NOMO-1 treated with dmso at 0.1 percent for 144 hours (cell line): ENCODE measurements around the gene ZBED2.
"Not testable (repeated sequence)": the region's sequence is repeated elsewhere in the genome, so short reads cannot be mapped to it uniquely, and the experiment has no call there.

Experiments
- DNase-seq: peaks from one replicate; lab custom pipeline; 2025; ENCODE audit not compliant: unreplicated experiment; lab: John Stamatoyannopoulos, UW

The ZBED2 gene, protein sequence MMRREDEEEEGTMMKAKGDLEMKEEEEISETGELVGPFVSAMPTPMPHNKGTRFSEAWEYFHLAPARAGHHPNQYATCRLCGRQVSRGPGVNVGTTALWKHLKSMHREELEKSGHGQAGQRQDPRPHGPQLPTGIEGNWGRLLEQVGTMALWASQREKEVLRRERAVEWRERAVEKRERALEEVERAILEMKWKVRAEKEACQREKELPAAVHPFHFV

DNA sequence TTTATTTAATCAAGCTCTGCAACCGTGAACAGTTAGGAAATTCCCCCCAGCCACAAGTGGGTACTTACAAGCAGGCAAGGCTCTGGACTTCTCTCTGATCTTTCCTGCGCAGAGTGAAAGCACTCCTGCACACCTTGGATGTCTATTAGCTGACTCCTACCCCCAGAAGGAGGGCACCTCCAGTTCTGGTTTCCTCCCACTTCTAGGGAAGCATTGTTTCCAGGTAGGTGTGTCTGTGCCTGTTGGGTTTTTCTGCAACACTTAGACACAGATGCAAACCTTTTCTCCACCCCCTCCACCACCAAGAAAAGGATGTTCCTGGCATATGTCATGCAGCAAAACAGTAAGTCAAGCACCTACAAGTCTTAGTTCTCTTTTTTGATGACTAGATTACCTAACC, at the start of gene ZBED2:
Gene ZBED2 (minus strand): TSS at position 115 of the 400 bp plus-strand sequence. CDS start 1,145 bp downstream, outside the sequence.
- DNase-seq, result no peak

DNA sequence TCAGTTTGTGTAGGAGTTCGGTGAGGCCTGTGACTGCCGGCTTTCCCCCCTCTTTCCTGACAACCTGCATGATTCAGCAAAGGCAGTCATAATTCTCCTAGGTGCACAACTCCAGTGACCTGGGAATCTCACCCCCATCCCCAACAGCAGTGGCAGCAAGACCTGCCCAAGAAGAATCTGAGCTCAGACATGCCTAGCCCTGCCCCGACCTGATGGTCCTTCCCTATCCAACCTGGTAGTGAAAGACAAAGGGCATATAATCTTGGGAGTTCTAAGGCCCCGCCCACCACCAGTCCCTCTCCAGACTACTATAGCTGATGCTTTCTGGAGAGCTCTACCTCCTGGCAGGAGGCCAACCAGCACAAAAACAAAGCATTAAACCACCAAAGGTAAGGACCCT, 44.2 kb upstream of the ZBED2 start:
- DNase-seq, result no peak

DNA sequence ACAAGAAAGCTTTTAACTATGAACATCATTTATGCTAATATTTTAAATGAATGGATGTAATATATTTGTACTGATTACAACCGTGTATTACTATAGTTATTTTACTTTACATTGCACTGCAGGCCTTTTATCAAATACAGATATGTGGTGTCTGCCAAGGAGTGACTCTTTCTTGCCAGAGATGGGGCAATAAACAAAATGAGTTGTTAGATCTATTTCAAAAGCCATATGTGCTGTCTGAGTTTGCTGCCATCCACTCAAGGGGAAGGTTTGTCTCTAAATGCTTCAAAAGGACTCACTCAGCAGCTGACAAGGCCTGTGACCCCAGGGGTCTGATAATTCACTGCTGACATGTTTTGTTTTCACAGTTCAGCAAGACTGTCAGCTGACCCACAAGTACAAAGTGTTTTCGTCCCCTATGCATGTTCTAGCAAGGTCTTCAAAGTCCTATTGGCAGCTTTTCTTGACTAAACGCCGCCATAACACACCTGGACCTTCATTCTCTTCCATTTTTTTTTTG, 41.3 kb upstream of the ZBED2 start:
- no peak for DNase-seq

DNA sequence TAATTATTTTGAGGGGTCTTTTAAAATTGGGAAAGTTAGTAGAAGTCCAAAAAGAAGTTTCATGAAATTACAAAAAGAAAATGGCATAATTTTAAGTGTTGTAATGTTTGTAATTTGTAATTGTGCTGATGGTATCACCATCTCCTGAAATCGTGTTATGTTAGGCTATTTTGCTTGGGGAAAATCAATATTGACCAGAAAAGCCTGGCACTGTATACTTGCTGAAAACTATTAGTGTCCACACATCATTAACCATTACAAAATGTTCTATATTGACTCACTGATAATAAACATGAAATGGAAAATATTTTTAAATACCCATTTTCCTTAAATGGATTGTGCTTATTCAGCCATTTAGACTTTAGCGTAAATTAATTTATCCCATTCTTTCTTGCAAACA, 40.3 kb upstream of the ZBED2 start:
- DNase-seq, result no peak

DNA sequence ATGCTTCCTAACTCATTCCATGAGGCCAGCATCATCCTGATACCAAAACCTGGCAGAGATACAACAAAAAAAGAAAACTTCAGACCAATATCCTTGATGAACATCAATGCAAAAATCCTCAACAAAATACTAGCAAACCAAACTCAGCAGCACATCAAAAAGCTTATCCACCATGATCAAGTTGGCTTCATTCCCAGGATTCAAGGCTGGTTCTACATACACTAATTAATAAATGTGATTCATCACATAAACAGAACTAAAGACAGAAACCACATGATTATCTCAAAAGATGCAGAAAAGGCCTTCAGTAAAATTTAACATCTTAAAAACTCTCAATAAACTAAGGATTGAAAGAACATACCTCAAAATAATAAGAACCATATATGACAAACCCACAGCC, 35.5 kb upstream of the ZBED2 start:
- DNase-seq, result not testable (repeated sequence)

DNA sequence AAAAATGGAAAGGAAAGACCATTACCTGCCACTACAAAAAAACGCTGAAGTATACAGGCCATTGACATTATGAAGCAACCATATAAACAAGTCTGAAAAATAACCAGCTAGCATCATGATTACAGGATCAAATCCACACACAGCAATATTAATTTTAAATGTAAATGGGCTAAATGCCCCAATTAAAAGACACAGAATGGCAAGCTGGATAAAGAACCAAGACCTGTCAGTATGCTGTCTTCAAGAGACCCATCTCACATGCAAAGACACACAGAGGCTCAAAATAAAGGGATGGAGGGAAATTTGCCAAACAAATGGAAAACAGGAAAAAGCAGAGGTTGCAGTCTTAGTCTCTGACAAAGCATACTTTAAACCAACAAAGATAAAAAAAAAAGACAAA, 33.9 kb upstream of the ZBED2 start:
- DNase-seq, result not testable (repeated sequence)

DNA sequence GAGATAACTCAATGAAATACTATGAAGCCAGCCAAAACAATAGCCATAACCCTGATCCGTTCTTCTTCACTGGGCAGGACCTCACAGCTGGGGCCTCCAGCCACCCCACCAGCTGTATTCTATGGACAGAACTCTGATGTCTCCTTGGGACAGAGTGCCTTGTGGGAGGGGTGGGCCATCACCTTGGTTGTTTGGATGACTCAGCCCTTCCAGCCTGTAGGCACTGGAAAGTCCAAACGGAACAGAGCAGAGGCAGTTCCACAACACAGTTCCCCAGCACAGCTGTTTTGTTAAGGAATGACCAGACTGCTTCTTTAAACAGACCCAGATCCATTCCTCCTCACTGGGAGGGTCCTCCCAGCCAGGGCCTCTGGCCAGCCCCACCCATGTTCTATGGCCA, 31.9 kb upstream of the ZBED2 start:
- DNase-seq, result no peak

DNA sequence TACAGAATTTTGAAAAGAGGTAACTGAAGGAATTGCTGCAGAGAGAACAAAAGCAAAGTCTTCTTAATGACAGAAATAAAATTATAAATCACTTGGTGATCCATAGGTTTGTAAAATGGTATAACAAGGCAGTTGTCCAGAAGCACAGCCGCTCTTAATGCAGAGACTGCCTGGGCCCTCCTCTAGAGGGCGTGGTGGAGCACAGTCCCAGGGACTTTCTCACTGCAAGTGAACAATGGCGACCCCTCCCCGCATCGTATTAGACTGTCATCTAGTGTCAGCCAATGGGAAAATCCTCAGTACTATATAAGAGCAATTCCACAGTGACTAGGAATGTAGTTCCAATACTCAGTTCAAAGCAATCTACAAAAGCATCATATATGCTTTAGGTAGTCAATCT, 26.4 kb upstream of the ZBED2 start:
- no peak for DNase-seq

DNA sequence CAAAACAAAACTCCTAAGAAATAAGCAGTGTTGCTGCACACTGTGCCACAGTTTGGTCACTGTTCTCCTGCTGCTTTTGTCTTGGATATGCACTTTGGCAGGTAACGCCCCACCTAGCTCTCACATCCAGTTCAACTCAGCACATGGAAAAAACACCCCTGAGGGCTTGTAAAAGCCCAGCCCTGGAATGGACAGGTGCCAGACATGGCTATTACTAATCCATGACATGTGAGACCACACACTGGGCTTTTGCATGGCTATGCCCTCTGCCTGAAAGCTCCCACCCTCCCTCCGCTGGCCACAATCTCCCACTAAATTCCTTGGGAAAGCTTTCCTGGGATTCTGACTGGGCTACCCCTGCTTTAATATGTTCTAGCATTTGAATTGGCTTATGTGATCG, 24.7 kb upstream of the ZBED2 start:
- no peak for DNase-seq

DNA sequence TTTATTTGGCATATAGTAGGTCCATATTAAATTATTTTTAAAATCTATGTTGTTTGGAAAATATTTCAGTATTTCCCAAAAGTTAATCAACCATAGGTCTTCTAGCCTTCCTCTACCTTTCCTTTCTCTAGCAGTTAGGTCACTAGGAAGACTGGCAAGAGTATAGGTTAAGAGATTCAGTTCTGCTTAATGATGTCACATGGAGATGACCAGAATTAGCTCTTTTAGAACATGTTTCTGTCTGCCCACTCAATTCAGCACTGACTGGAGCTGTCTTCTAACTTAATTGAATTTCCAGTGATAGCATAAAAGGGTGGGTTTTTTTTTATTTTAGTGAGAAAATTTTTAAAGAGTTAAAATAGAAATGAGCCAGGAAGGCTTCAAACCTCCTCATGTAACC, 23.8 kb upstream of the ZBED2 start:
- DNase-seq, result no peak

DNA sequence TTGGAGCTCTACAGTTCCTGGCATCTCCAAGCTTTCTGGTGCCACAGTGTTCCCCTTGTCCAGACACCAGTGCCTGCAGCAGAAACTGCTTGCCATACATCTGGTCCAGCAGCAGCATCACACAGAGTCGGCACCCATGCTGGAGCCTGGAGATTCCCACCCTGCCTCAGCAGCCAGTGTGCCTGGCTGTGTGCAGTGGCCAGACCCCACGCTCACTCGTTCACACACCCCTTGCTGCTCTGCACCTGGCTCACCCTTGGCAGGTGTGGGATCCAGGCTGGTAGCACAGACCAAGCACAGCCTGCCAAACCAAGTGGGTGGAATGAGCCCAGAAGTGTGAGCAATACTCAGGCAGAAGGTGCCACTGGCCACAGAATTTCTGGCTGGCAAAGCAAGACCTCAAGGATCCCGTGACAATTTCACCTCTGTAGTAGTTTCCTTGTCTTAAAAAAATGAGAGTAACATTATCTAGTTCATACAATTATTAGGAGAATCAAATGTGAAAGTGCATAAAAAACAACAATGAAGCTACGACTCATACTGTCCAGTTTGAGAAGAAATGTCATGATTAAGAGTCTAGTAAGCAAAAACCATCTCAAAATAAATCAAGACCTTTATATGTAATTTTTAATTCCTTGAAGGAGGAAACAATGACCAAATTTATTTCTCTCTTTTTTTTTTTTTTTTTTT, 22.9 kb upstream of the ZBED2 start:
- DNase-seq, result no peak

DNA sequence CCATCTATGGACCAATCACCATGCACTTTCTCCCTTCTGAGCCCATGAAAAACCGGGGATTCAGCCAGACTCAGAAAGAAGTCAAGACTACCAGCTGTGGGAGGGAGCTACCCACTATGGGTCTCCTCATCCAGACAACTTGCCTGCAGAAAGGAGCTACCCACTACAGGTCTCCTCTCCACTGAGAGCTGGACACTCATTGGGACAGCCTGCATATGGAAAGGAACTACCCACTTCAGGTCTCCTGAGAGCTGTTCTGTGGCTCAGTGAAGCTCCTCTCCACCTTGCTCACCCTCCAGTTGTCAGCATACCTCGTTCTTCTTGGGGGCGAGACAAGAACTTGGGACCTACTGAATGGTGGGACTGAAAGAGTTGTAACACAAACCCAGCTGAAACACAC, 22.3 kb upstream of the ZBED2 start:
- DNase-seq, result no peak

DNA sequence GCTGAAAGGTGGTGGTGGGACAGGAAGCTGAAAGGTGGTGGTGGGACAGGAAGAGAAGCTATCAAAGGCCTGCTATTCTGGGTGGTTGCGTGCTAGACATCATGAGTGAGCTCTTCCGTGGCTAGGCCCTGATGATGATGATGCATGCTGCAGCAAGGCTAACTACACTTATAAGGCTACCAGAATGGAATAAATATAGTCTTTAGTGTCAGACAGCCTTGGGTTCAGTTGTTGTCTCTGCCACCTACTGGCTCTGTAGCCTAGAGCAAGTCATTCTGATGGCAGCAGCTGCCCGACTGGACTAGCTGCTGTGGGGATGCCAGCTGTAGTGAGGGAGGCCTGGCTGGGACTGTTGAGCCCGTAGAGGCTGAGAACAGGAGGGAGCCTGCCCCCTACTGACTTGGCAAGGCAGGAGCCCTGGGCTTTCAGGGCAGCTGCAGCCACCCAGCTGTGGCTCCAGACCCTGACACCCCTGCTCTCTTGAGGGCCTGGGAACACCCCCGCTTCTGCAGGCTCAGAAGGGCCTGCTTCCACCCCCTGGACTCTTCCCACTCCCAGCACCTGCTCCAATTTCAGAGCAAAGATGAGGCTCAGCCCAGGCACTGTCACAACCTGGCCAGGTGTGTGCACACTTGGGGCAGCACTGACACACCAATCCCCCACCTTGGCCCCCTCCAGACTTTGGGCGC, 21.4 kb upstream of the ZBED2 start:
- DNase-seq, result no peak

DNA sequence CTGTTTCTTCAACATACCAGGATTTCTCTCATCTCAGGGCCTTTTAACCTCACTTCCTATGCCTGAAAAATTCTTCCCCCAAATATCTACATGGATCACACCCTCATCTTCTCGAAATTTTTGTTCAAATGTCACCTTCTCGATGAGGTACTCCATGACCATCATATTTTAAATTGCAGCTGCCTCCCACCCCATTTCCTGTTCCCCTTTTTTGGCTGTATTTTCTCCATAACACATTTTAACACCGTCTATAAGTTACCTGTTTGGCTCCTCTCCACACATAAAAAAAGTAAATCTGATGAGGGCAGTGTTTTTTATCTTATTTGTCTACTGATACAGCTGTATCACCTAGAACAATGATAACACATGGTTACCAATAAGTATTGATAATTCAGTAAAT, 20.7 kb upstream of the ZBED2 start:
- DNase-seq, result no peak

DNA sequence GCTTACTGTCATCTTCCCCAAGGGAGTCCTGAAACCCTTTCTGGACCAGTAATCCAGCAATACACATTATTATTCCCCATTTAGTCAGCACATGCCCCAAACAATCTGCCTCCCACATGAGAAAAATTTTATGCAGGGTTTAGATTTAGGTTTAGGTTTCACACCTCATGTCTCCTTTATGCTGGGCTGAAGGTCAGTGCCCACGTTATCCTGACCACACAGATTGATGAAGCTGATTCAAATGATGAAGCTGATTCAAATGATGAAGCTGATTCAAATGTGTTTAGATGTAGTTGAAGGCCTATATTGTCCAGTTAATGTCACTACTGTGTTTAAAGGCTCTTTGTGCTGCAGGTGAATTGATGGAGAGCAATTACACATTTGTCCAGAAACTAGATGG, 18.1 kb upstream of the ZBED2 start:
- no peak for DNase-seq

DNA sequence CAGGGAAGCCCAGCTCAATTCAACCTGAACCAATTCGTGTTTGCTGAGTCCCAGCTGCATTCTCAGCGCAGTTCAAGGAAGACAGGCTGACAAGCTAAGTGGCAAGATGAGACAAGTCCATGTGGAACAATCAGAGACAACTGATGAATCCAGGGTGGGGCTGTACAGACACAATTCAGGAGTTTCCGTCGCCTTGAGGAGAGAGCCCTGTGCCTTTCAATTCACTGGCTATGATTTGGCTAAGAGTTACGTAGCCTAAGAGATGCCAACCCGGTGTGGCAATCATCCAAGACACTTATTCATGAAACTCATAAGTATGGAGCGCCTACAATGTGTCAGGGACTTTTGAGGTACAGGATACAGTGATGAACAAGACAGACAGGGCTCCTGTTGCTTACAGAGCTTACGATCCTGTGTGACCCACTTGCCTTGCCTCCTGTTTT, 15.5 kb upstream of the ZBED2 start:
- no peak for DNase-seq

DNA sequence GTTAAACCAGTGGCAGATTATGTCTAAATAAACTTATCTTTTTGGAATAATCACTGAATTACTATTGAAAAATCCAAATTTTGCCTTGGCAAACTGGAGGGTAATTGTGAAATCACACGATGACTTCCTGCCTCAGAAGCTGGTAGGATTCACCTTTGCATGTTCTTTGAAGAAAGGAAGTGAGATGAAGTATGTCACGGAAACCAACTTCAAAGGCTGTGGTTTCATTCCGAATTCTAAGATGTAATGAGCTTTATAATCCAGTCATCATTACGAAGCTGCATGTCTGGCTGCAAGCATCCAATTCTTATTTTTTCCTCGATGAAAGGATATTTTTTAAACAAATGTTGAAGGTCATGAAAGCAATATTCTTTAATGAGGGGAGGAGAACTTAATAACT, 15.0 kb upstream of the ZBED2 start:
- DNase-seq, result no peak

DNA sequence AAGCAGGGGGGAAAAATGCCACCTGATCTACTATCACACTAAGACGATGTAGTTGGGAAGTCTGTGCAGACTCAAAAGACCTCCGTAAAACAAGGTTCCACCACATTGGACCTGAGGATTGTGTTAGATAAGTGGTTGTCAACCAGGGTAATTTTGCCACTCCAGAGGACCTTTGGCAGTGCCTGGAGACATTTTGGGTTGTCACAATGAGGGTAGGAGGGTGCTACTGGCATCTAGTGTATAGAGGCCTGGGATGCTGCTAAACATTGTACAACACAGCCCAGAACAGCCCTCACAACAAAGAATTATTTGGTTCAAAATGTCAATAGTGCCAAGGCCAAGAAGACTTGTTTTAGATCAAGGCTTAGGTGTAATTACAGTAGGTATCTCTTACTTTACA, 14.6 kb upstream of the ZBED2 start:
- no peak for DNase-seq

DNA sequence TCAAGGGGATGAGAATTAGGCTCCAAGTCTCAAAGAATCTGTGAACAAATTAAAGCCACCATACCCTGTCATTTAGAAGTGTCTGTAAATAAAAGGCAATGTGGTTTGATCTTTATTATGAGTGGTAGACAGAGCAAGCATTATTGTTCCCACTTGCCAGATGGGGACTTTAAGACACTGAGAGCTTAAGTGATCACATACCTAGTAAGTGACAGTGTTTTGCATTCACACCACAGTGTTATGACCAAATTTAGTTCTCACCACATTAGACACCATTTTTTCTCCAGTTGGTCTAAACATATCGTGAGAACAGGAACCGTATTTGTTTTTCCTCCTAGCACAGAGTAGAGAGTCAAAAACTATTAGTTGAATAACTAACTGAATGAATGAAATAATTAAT, 13.2 kb upstream of the ZBED2 start:
- no peak for DNase-seq

DNA sequence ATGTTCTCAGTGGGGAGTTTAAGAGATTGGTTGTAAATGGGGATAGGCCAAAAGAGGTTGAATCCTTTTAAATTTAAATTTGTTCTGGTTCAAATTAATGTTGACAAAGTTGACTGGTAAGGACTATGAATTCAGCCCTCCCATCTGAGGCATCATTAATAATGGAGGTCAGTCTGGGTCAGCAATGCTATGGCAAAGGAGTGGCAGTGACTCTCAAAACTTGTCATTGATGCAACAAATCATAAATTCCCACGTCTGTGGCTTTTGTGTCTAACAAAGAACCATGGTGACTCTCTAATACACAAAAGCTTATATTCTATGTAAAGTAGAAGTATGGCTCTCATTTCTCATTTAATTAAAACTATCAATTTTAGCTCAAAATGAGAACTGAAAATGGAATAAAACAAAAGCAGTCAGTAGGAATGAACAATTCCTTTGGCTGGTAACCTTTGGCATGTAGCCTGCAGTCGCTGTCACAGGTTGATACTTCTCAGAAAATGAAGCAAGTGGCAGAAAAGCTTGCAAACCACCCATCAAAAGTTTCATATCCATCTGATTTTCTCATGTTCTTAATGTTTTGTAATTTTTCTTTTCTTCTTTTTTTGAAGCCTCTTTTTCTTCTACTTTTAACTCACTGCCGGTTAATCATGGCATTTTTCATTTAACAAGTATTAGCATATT, 12.2 kb upstream of the ZBED2 start:
- DNase-seq, result no peak

DNA sequence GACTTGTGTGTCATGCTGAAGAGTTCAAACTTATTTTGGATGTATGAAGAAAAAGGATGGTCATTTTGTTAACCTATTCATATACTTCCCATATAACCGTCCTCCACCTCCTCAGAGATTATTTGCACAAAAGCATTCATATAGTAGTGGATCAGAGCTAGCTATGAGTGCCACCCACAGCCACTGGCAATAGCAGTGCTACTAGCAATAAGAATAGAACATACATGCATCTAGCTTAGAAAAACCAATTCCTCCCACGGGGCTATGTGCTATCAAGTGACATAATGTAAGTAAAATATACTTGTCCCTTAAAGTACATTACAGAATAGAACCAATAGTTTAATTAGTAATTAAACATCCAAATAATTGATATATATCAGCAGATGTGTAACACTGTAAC, 10.3 kb upstream of the ZBED2 start:
- DNase-seq, result no peak

DNA sequence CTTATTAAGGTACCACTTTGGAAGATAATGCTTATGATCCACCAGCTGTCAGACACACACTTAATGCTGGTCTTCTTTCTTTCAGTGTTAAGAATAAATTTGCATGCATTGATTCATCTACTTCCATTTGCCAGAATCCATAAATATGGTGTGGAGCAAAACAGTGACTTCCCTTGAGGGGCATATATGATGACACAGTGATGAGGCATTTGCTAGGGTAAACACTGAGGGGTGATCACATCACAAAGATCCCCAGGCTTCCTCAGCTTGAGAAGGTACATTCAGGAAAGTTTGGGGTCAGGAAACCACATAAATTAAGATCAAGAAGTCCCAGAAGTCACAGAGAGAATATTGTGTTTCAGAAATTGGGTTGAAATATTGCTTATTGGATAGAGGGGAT, 9.9 kb upstream of the ZBED2 start:
- no peak for DNase-seq
